Sigmoid colon (tissue), 4 donors: ENCODE measurements around the gene C10orf105.

Source experiments
- EP300 ChIP-seq, 4 donors: sonication (generic); formaldehyde crosslinking; IDR thresholded peaks; one replicate each; pipeline ENCODE4 v1.6.1; 2017; ENCODE audit warnings: antibody characterized with exemption in 4 of 4
- POLR2A ChIP-seq, 2 donors: fragments of 450-650 bp; IDR thresholded peaks; one replicate each; pipeline ENCODE4 v1.6.1; 2016; ENCODE audit warnings: antibody characterized with exemption in 2 of 2, mild to moderate bottlenecking in 2 of 2, moderate library complexity in 2 of 2
- TF ChIP-seq, protein P1 (sequence below), 4 experiments: fragments of 450-650 bp in 3 of 4; fragments of 200-600 bp in 1 of 4; IDR thresholded peaks; one replicate each; pipeline ENCODE4 v1.5.1; 2016 to 2019; ENCODE audit warnings: antibody characterized with exemption in 4 of 4, mild to moderate bottlenecking in 3 of 4, moderate library complexity in 2 of 4

DNA sequence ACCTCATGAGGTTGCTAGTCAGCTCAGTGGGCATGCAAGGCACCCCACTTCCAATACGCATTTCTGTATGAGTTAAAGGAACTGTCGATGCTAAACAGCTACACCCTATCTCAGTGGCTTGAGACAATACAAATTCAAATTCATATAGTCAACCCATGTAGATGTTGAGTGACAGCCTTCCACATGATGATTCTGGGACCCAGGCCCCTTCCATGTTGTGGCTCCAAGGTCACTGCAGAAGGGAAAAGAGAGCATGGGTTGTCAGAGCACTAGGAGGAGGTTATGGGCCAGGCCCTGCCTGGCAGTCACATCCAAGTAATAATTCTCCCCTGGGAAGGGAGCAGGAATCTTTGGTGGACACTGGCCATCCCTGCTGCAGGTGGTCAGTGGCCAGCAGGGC is 28.2 kb downstream of the C10orf105 start:
- TF ChIP-seq, protein P1, sequence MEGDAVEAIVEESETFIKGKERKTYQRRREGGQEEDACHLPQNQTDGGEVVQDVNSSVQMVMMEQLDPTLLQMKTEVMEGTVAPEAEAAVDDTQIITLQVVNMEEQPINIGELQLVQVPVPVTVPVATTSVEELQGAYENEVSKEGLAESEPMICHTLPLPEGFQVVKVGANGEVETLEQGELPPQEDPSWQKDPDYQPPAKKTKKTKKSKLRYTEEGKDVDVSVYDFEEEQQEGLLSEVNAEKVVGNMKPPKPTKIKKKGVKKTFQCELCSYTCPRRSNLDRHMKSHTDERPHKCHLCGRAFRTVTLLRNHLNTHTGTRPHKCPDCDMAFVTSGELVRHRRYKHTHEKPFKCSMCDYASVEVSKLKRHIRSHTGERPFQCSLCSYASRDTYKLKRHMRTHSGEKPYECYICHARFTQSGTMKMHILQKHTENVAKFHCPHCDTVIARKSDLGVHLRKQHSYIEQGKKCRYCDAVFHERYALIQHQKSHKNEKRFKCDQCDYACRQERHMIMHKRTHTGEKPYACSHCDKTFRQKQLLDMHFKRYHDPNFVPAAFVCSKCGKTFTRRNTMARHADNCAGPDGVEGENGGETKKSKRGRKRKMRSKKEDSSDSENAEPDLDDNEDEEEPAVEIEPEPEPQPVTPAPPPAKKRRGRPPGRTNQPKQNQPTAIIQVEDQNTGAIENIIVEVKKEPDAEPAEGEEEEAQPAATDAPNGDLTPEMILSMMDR (IDR thresholded peaks at IDR 0.05): no peak
- no peak for TF ChIP-seq POLR2A (IDR thresholded peaks at IDR 0.05)
- no peak for TF ChIP-seq EP300 (IDR thresholded peaks at IDR 0.05)
